Endothelial cell of umbilical vein (primary cell): Measurements from ENCODE around the gene MACROD2.

Experiments
- EZH2 ChIP-seq: IDR thresholded peaks from 2 replicates; pipeline ENCODE4 v1.6.1; 2012; ENCODE audit warnings: borderline replicate concordance, low read depth, mild to moderate bottlenecking, moderate library complexity, low read length, inconsistent platforms; ENCODE audit not compliant: severe bottlenecking
- FOS ChIP-seq: IDR thresholded peaks from 2 replicates; pipeline ENCODE4 v1.6.1; 2011; ENCODE audit warnings: mild to moderate bottlenecking, low read length, moderate library complexity, borderline replicate concordance; ENCODE audit not compliant: insufficient read depth
- POLR2A ChIP-seq: IDR thresholded peaks from 2 replicates; pipeline ENCODE4 v1.6.1; 2012; ENCODE audit warnings: low read depth, mild to moderate bottlenecking, control low read depth, low read length
- POLR2AphosphoS5 ChIP-seq: IDR thresholded peaks from 2 replicates; pipeline ENCODE4 v1.6.1; 2012; ENCODE audit warnings: low read depth, mild to moderate bottlenecking, control low read depth, low read length, moderate library complexity; ENCODE audit not compliant: insufficient read depth
- TF ChIP-seq, protein P1 (sequence below), 2 donors: IDR thresholded peaks; 1 replicate in 1 of 2; 2 replicates in 1 of 2; pipeline ENCODE4 v1.5.1; 2011; ENCODE audit warnings: low read length in 2 of 2, mild to moderate bottlenecking in 2 of 2, moderate library complexity in 2 of 2, control low read depth in 1 of 2, inconsistent platforms in 1 of 2, low read depth in 1 of 2; ENCODE audit not compliant: insufficient read depth in 1 of 2; ENCODE audit errors: extremely low read depth in 1 of 2

DNA sequence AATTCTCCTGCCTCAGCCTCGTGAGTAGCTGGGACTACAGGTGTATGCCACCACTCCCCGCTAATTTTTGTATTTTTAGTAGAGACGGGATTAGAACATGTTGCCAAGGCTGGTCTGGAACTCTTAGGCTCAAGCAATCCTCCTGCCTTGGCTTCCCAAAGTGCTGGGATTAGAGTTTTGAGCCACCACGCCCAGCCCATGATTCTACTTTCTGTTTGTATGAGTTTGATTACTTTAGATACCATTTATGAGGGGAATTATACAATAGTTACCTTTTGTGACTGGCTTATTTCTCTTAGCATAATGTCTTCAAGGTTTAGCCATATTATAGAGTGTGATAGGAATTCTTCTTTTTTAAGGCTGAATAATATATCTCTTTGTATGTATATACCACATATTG, 897.5 kb downstream of the MACROD2 start:
- no peak for TF ChIP-seq POLR2A
- TF ChIP-seq, protein P1, sequence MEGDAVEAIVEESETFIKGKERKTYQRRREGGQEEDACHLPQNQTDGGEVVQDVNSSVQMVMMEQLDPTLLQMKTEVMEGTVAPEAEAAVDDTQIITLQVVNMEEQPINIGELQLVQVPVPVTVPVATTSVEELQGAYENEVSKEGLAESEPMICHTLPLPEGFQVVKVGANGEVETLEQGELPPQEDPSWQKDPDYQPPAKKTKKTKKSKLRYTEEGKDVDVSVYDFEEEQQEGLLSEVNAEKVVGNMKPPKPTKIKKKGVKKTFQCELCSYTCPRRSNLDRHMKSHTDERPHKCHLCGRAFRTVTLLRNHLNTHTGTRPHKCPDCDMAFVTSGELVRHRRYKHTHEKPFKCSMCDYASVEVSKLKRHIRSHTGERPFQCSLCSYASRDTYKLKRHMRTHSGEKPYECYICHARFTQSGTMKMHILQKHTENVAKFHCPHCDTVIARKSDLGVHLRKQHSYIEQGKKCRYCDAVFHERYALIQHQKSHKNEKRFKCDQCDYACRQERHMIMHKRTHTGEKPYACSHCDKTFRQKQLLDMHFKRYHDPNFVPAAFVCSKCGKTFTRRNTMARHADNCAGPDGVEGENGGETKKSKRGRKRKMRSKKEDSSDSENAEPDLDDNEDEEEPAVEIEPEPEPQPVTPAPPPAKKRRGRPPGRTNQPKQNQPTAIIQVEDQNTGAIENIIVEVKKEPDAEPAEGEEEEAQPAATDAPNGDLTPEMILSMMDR (IDR thresholded peaks at IDR 0.05; ENCODE audit: extremely low read depth in 1 of 2, insufficient read depth in 1 of 2, low read depth in 1 of 2, low read length in 2 of 2), result no peak
- no peak for TF ChIP-seq EZH2
- TF ChIP-seq POLR2AphosphoS5, result no peak
- no peak for TF ChIP-seq FOS
